Measurements from ENCODE around the gene SNURF.
"Not testable (repeated sequence)": the region's sequence is repeated elsewhere in the genome, so short reads cannot be mapped to it uniquely, and the experiment has no call there.

The SNURF gene

DNA sequence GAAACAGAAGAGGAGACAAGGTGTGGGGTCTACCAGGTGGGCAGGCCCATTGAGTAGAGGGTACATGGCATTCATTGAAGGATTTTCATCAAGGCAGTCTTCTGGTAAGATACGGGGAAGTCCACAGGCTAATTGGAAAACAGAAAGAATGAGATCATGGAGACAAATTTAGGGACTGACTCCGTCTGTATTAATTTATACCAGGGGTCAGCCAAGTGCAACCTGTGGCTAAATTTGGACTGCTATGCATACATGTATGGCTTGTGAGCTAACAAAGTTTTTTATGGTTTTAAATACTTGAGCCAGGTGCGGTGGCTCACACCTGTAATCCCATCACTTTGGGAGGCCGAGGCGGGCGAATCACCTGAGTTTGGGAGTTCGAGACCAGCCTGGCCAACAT is 21.1 kb upstream of the SNURF start:
- in situ Hi-C loops (cut with MboI; ENCODE audit: low pct_unique_long_range_greater_than_20kb, low sequenced_read_pairs, unreplicated experiment), result no loop called here
- DNase-seq (ENCODE audit: low spot score), result no peak
- TF ChIP-seq, protein P1, sequence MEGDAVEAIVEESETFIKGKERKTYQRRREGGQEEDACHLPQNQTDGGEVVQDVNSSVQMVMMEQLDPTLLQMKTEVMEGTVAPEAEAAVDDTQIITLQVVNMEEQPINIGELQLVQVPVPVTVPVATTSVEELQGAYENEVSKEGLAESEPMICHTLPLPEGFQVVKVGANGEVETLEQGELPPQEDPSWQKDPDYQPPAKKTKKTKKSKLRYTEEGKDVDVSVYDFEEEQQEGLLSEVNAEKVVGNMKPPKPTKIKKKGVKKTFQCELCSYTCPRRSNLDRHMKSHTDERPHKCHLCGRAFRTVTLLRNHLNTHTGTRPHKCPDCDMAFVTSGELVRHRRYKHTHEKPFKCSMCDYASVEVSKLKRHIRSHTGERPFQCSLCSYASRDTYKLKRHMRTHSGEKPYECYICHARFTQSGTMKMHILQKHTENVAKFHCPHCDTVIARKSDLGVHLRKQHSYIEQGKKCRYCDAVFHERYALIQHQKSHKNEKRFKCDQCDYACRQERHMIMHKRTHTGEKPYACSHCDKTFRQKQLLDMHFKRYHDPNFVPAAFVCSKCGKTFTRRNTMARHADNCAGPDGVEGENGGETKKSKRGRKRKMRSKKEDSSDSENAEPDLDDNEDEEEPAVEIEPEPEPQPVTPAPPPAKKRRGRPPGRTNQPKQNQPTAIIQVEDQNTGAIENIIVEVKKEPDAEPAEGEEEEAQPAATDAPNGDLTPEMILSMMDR (IDR thresholded peaks at IDR 0.05; ENCODE audit: extremely low read depth, insufficient read depth, missing control alignments), result no peak

GRCh38 chr15:24938224-24938623 is 16.6 kb upstream of the SNURF start:
- in situ Hi-C loops (cut with MboI; ENCODE audit: low pct_unique_long_range_greater_than_20kb, low sequenced_read_pairs, unreplicated experiment); DNase-seq (ENCODE audit: low spot score): not testable (repeated sequence)

- in situ Hi-C loops (cut with MboI; ENCODE audit: low pct_unique_long_range_greater_than_20kb, low sequenced_read_pairs, unreplicated experiment), result no loop called here
- TF ChIP-seq, protein P1 (IDR thresholded peaks at IDR 0.05; ENCODE audit: extremely low read depth, insufficient read depth, missing control alignments), result no peak
- DNase-seq (ENCODE audit: low spot score), result no peak
Observed at GRCh38 chr15:24940236-24940635, 14.6 kb upstream of the SNURF start.

DNA sequence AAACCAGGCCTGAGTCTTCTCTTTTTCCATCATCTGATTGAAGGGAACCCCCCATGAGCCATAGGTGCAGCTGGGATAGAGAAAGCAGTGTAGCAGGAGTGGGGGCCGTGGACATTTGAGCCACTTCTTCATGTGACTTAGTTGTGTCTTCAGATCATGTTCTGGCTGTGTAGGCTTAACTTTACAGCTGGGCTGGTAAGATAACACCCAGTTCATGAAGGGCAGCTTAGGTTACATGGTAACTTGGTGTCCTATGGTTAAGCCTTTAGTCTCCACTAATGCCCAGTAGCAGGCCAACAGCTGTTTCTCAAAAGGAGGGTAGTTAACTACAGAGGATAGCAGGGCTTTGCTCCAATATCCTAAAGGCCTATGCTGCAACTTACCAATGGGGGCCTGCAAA is 11.4 kb upstream of the SNURF start:
- in situ Hi-C loops (cut with MboI; ENCODE audit: low pct_unique_long_range_greater_than_20kb, low sequenced_read_pairs, unreplicated experiment), result no loop called here
- TF ChIP-seq, protein P1 (IDR thresholded peaks at IDR 0.05; ENCODE audit: extremely low read depth, insufficient read depth, missing control alignments), result no peak
- no peak for DNase-seq (ENCODE audit: low spot score)

- TF ChIP-seq, protein P1 (IDR thresholded peaks at IDR 0.05; ENCODE audit: extremely low read depth, insufficient read depth, missing control alignments), result no peak
- no peak for DNase-seq (ENCODE audit: low spot score)
- in situ Hi-C loops (cut with MboI; ENCODE audit: low pct_unique_long_range_greater_than_20kb, low sequenced_read_pairs, unreplicated experiment), result no loop called here
Observed at GRCh38 chr15:24944954-24945353, 9.8 kb upstream of the SNURF start.

GRCh38 chr15:24945711-24946110 is 9.1 kb upstream of the SNURF start:
- TF ChIP-seq, protein P1 (IDR thresholded peaks at IDR 0.05; ENCODE audit: extremely low read depth, insufficient read depth, missing control alignments), result no peak
- DNase-seq (ENCODE audit: low spot score), result no peak
- in situ Hi-C loops (cut with MboI; ENCODE audit: low pct_unique_long_range_greater_than_20kb, low sequenced_read_pairs, unreplicated experiment), result no loop called here

DNA sequence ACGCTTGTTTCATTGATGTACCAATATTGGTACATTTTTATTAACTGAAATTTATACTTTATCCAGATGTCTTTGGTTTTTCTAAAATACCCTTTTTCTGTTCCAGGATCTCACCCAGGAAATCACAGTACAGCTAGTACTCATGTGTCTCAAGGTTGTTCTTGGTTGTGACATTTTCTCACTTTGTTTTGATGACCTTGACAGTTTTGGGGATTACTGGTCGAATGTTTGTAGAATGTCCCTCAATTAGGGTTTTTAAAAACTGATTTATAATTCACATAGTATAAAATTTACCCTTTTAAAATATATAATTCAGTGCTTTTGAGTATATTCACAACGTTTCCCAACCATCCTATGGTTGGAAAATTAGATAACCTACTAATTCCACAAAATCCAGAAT is 6.3 kb upstream of the SNURF start:
- in situ Hi-C loops (cut with MboI; ENCODE audit: low pct_unique_long_range_greater_than_20kb, low sequenced_read_pairs, unreplicated experiment), result no loop called here
- TF ChIP-seq, protein P1 (IDR thresholded peaks at IDR 0.05; ENCODE audit: extremely low read depth, insufficient read depth, missing control alignments), result no peak
- no peak for DNase-seq (ENCODE audit: low spot score)

Measured in GM13977 (cell line).